ENCODE data around the gene GEMIN2. TPM values are rescaled to one million over a fixed set of nuclear protein-coding genes. Genes with fewer than 3 reads are reported as not detected.
"Not testable (repeated sequence)": the region's sequence is repeated elsewhere in the genome, so short reads cannot be mapped to it uniquely, and the experiment has no call there.

The GEMIN2 gene
- total RNA-seq (1 to 10 TPM; 6.4 to 8.8 (median 6.9) TPM), polyA plus RNA-seq (6.4 TPM)
- long read RNA-seq, donor 1, transcript GEMIN2-202 (10 exons, 1,420 nt), result major isoform, 7 of 10 reads
- long read RNA-seq, donor 1, partial matches to known transcripts, result 0 of 10 reads
- long read RNA-seq, donor 1, other reads (novel, unspliced or antisense), result 1 of 10 reads
- long read RNA-seq, donor 2, transcript GEMIN2-202 (10 exons, 1,420 nt), result major isoform, 6 of 7 reads
- long read RNA-seq, donor 2, partial matches to known transcripts, result 0 of 7 reads
- long read RNA-seq, donor 2, other reads (novel, unspliced or antisense), result 1 of 7 reads
- long read RNA-seq, donor 3, transcript GEMIN2-202 (10 exons, 1,420 nt), result major isoform, 19 of 29 reads
- long read RNA-seq, donor 3, partial matches to known transcripts, result 0 of 29 reads
- long read RNA-seq, donor 3, other reads (novel, unspliced or antisense), result 2 of 29 reads
- long read RNA-seq, donor 4, partial matches to known transcripts, result 0 of 5 reads
- long read RNA-seq, donor 4, other reads (novel, unspliced or antisense), result 0 of 5 reads

- intact Hi-C loops (cut with DNase I), result loop anchor here in 1 of 4 donors (10.0 kb wide), 1 partner anchor 311 kb away; no protein-coding TSS in a partner anchor
- peak within 1 kb of the TSS; percentile 61 for H3K4me3 ChIP-seq (ENCODE audit: low read length)
- no peaks in the 10 kb centered on the region for H3K9me3 ChIP-seq (ENCODE audit: control insufficient read depth, low read length)
- no peaks in the 10 kb centered on the region for H3K27me3 ChIP-seq (ENCODE audit: control insufficient read depth, insufficient read depth)
- no peaks in the 10 kb centered on the region for H3K4me1 ChIP-seq (ENCODE audit: control insufficient read depth, insufficient read depth, low read length)
- under 1% methylated on average over 40 of the region's 40 CpGs for WGBS
- H3K27ac ChIP-seq (ENCODE audit: low read length), result peak within 1 kb of the TSS; percentile 40
- peak; percentile 93 to 98 (median 96) for DNase-seq
- ATAC-seq, result peak; percentile 99 to 100
Measured at GRCh38 chr14:39114073-39114838, at the start of gene GEMIN2. Gene GEMIN2 (plus strand): TSS chr14:39114323. CDS start chr14:39114339, 16 bp downstream.

GRCh38 chr14:39069169-39069805 lies 44.8 kb upstream of the GEMIN2 start:
- H3K4me3 ChIP-seq (ENCODE audit: low read length); intact Hi-C loops (cut with DNase I); H3K9me3 ChIP-seq (ENCODE audit: control insufficient read depth, low read length); ATAC-seq; DNase-seq; H3K4me1 ChIP-seq (ENCODE audit: control insufficient read depth, insufficient read depth, low read length); H3K27ac ChIP-seq (ENCODE audit: low read length); H3K27me3 ChIP-seq (ENCODE audit: control insufficient read depth, insufficient read depth): not testable (repeated sequence)
- WGBS, result 97% methylated on average over 7 of the region's 7 CpGs

GRCh38 chr14:39069923-39070322 lies 44.2 kb upstream of the GEMIN2 start:
- Histone ChIP-seq H3K4me1 (ENCODE audit: control insufficient read depth, insufficient read depth, low read length) (peaks cover 2% of the 10 kb centered on the region), H3K9me3 (ENCODE audit: control insufficient read depth, low read length) (no peaks in the 10 kb centered on the region), H3K27ac (ENCODE audit: low read length) (no peak overlapping the region), H3K4me3 (ENCODE audit: low read length) (no peak overlapping the region), H3K27me3 (ENCODE audit: control insufficient read depth, insufficient read depth) (no peaks in the 10 kb centered on the region)
- intact Hi-C loops (cut with DNase I), result no loop called here
- no peak for DNase-seq
- no peak for ATAC-seq
- 97% methylated on average over 5 of the region's 5 CpGs for WGBS

GRCh38 chr14:39071096-39071495 lies 43.0 kb upstream of the GEMIN2 start:
- WGBS, result 95% methylated on average over 2 of the region's 2 CpGs
- Histone ChIP-seq H3K4me3 (ENCODE audit: low read length) (no peak overlapping the region), H3K4me1 (ENCODE audit: control insufficient read depth, insufficient read depth, low read length) (peaks cover 2% of the 10 kb centered on the region), H3K27me3 (ENCODE audit: control insufficient read depth, insufficient read depth) (no peaks in the 10 kb centered on the region), H3K9me3 (ENCODE audit: control insufficient read depth, low read length) (no peaks in the 10 kb centered on the region), H3K27ac (ENCODE audit: low read length) (no peak overlapping the region)
- intact Hi-C loops (cut with DNase I), result no loop called here
- DNase-seq (no peak), ATAC-seq (no peak)

DNA sequence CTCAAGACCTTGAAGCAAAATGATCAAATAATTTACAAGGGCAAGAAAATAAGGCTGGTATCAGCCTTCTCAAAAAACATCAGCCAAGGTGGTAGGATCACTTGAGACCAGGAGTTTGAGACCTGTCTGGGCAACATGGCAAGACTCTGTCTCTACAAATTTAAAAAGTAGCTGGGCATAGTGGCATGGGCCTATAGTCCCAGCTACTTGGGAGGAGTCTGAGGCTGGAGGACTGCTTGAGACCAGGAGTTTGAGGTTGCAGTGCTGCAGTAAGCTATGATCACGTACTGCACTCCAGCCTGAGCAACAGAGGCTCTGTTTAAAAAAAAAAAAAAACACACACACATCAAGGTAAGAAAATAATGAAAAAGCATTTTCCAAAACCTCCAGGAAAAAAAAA lies 33.2 kb upstream of the GEMIN2 start:
- Histone ChIP-seq H3K9me3 (ENCODE audit: control insufficient read depth, low read length) (no peaks in the 10 kb centered on the region), H3K27me3 (ENCODE audit: control insufficient read depth, insufficient read depth) (no peaks in the 10 kb centered on the region), H3K4me1 (ENCODE audit: control insufficient read depth, insufficient read depth, low read length) (no peaks in the 10 kb centered on the region), H3K27ac (ENCODE audit: low read length) (no peak overlapping the region), H3K4me3 (ENCODE audit: low read length) (no peak overlapping the region)
- 94% methylated on average over 1 of the region's 1 CpG for WGBS
- ATAC-seq, result no peak
- no peak for DNase-seq
- intact Hi-C loops (cut with DNase I), result no loop called here

GRCh38 chr14:39083127-39083526 lies 31.0 kb upstream of the GEMIN2 start:
- no peak overlapping the region for H3K27ac ChIP-seq (ENCODE audit: low read length)
- no peaks in the 10 kb centered on the region for H3K27me3 ChIP-seq (ENCODE audit: control insufficient read depth, insufficient read depth)
- no peak for ATAC-seq
- 70% methylated on average over 5 of the region's 5 CpGs for WGBS
- no peak for DNase-seq
- H3K9me3 ChIP-seq (ENCODE audit: control insufficient read depth, low read length), result no peaks in the 10 kb centered on the region
- intact Hi-C loops (cut with DNase I), result no loop called here
- H3K4me3 ChIP-seq (ENCODE audit: low read length), result no peak overlapping the region
- no peaks in the 10 kb centered on the region for H3K4me1 ChIP-seq (ENCODE audit: control insufficient read depth, insufficient read depth, low read length)

- Histone ChIP-seq H3K27me3 (ENCODE audit: control insufficient read depth, insufficient read depth) (no peaks in the 10 kb centered on the region), H3K4me3 (ENCODE audit: low read length) (no peak overlapping the region), H3K27ac (ENCODE audit: low read length) (no peak overlapping the region), H3K9me3 (ENCODE audit: control insufficient read depth, low read length) (no peaks in the 10 kb centered on the region), H3K4me1 (ENCODE audit: control insufficient read depth, insufficient read depth, low read length) (no peaks in the 10 kb centered on the region)
- DNase-seq (no peak), ATAC-seq (no peak)
- 71% methylated on average over 7 of the region's 7 CpGs for WGBS
- intact Hi-C loops (cut with DNase I), result no loop called here
Measured at GRCh38 chr14:39085933-39086332, 28.2 kb upstream of the GEMIN2 start.

DNA sequence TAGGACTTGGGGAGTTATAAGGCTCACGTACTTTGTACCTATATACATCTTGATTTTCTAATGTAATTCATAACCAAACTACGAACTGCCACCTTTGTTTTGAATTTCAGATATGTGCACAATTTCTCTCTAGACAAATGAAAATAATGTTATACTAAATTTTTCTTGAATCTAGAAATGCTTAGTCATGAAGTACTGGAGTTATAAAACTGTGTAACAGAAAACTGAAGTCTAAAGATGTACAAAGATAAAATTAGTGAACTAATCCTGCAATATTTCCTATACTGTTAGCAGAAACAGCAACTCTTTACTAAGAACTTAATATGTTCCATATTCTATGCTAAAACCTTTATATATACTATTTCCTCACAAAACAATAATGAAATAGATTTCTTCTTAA lies 26.6 kb upstream of the GEMIN2 start:
- no peaks in the 10 kb centered on the region for H3K27me3 ChIP-seq (ENCODE audit: control insufficient read depth, insufficient read depth)
- no peak overlapping the region for H3K27ac ChIP-seq (ENCODE audit: low read length)
- intact Hi-C loops (cut with DNase I), result no loop called here
- DNase-seq (no peak), ATAC-seq (no peak)
- 95% methylated on average over 2 of the region's 2 CpGs for WGBS
- no peak overlapping the region for H3K4me3 ChIP-seq (ENCODE audit: low read length)
- H3K4me1 ChIP-seq (ENCODE audit: control insufficient read depth, insufficient read depth, low read length), result no peaks in the 10 kb centered on the region
- H3K9me3 ChIP-seq (ENCODE audit: control insufficient read depth, low read length), result no peaks in the 10 kb centered on the region

DNA sequence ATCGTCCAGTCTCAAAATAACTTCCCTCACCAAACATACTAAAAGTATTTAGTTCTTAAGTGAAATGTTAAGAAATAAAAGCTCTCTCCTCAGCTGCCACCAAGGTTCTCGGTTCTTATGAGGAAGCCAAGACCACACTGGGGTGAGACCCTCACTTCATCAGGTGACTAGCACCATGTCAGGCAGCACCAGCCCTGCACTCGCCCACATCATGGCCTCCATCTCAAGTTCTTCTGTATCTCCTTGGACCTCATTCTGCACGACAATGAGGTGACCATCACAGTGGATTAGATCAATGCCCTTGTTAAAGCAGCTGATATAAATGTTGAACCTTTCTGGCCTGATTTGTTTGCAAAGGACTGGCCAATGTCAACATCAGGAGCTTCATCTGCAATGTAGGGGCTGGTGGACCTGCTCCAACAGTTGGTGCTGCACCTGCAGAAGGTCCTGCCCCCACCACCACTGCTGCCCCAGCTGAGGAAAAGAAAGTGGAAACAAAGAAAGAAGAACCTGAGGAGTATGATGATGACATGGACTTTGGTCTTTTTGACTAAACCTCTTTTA lies 23.5 kb upstream of the GEMIN2 start:
- WGBS, result 95% methylated on average over 4 of the region's 4 CpGs
- ATAC-seq (no peak), DNase-seq (no peak)
- intact Hi-C loops (cut with DNase I), result no loop called here
- Histone ChIP-seq H3K27ac (ENCODE audit: low read length) (no peak overlapping the region), H3K9me3 (ENCODE audit: control insufficient read depth, low read length) (no peaks in the 10 kb centered on the region), H3K4me3 (ENCODE audit: low read length) (no peak overlapping the region), H3K4me1 (ENCODE audit: control insufficient read depth, insufficient read depth, low read length) (no peaks in the 10 kb centered on the region), H3K27me3 (ENCODE audit: control insufficient read depth, insufficient read depth) (no peaks in the 10 kb centered on the region)

DNA sequence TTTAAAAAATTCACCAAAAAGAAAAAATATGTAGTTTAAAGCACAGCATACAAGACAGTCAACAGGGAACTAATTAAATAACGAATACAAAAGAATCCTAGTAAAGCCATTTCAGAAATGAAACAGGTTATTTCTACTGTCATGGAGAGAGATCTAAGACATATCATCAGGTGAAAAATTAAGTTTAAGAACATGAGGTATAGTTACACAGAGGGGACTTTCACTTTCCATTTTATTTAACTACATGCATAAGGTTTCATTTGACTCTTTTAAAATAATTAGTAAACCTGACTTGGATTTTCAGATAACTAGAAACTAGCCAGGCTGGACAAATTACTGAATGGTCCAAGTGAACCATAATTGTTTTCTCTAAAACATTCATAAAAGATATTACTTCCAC lies 22.4 kb upstream of the GEMIN2 start:
- DNase-seq, result no peak
- no peaks in the 10 kb centered on the region for H3K9me3 ChIP-seq (ENCODE audit: control insufficient read depth, low read length)
- intact Hi-C loops (cut with DNase I), result no loop called here
- H3K27me3 ChIP-seq (ENCODE audit: control insufficient read depth, insufficient read depth), result no peaks in the 10 kb centered on the region
- WGBS, result 83% methylated on average over 1 of the region's 1 CpG
- no peak for ATAC-seq
- no peak overlapping the region for H3K27ac ChIP-seq (ENCODE audit: low read length)
- H3K4me1 ChIP-seq (ENCODE audit: control insufficient read depth, insufficient read depth, low read length), result no peaks in the 10 kb centered on the region
- H3K4me3 ChIP-seq (ENCODE audit: low read length), result no peak overlapping the region

All from right cardiac atrium (tissue), 5 donors.